HG02588 (cell line): ENCODE results near the gene FSIP1.

Experiments used
- ATAC-seq: cut with Tn5 transposase; IDR thresholded peaks from one replicate; pipeline ENCODE4 v1.9.1; 2021; ENCODE audit warnings: mild to moderate bottlenecking, moderate library complexity; ENCODE audit not compliant: unreplicated experiment

The FSIP1 gene

GRCh38 chr15:39625451-39625850 lies 157.2 kb downstream of the FSIP1 start:
- ATAC-seq = no peak

GRCh38 chr15:39624806-39625205 lies 157.8 kb downstream of the FSIP1 start:
- no peak for ATAC-seq

GRCh38 chr15:39623529-39623931 lies 159.1 kb downstream of the FSIP1 start:
- ATAC-seq = peak; percentile 79

- ATAC-seq = peak; percentile 4
Observed at GRCh38 chr15:39622660-39623516, 159.8 kb downstream of the FSIP1 start.

GRCh38 chr15:39621976-39622375 lies 160.7 kb downstream of the FSIP1 start:
- no peak for ATAC-seq

- ATAC-seq = no peak
Observed at GRCh38 chr15:39621210-39621609, 161.4 kb downstream of the FSIP1 start.

- ATAC-seq = no peak
Observed at GRCh38 chr15:39618063-39618823, 164.4 kb downstream of the FSIP1 start.

- no peak for ATAC-seq
Observed at GRCh38 chr15:39616731-39617455, 165.7 kb downstream of the FSIP1 start.

- no peak for ATAC-seq
Observed at GRCh38 chr15:39613861-39614260, 168.8 kb downstream of the FSIP1 start.

GRCh38 chr15:39613271-39613670 lies 169.4 kb downstream of the FSIP1 start:
- no peak for ATAC-seq

GRCh38 chr15:39610665-39611064 lies 172.0 kb downstream of the FSIP1 start:
- no peak for ATAC-seq

- no peak for ATAC-seq
Observed at GRCh38 chr15:39609166-39609916, 173.3 kb downstream of the FSIP1 start.

GRCh38 chr15:39608185-39609139 lies 174.2 kb downstream of the FSIP1 start:
- ATAC-seq = no peak

GRCh38 chr15:39605146-39605545 lies 177.5 kb downstream of the FSIP1 start:
- ATAC-seq = no peak

- ATAC-seq = no peak
Observed at GRCh38 chr15:39602143-39602542, 180.5 kb downstream of the FSIP1 start.

GRCh38 chr15:39599871-39600270 lies 182.8 kb downstream of the FSIP1 start:
- no peak for ATAC-seq

- no peak for ATAC-seq
Observed at GRCh38 chr15:39598958-39599845, 183.4 kb downstream of the FSIP1 start.

GRCh38 chr15:39598186-39598850 lies 184.3 kb downstream of the FSIP1 start:
- no peak for ATAC-seq
